ENCODE data around the gene ATG12. TPM values are rescaled to one million over a fixed set of nuclear protein-coding genes. Genes with fewer than 3 reads are reported as not detected.

ATG12 gene
- total and polyA plus RNA-seq, 2 of the 8 experiments (the other 6 are each of a cell fraction or from before 2014, with no cell fraction given): 23.8 to 49.3 TPM

- H3K79me1 ChIP-seq (ENCODE audit: low read depth, low read length): no peaks in the 10 kb centered on the region; the same call in 1 of the 2 replicates
- no peak overlapping the region for H4K5ac ChIP-seq (ENCODE audit: insufficient read length, low read depth, low read length)
- H3K9me3 ChIP-seq (ENCODE audit: insufficient read depth in 2 of 2, low read depth in 1 of 2, low read length in 1 of 2): peaks cover 0 to 8% of the 10 kb centered on the region in 2 experiments; a peak in 1 of 4 replicates
- H3K18ac ChIP-seq (ENCODE audit: extremely low read depth, low read length): no peak overlapping the region
- no peak overlapping the region for H3K56ac ChIP-seq (replicated peaks; ENCODE audit: insufficient read length, low read depth, low read length)
- 93% methylated on average over 1 of the region's 1 CpG; no CpG with 5 or more reads in 1 of the 2 experiments for WGBS, 2 experiments (ENCODE audit: extremely low coverage in 1 of 2, insufficient coverage in 1 of 2, insufficient read length in 1 of 2, insufficient replicate concordance in 2 of 2, low coverage in 1 of 2, low lambda C conversion rate in 2 of 2, missing lambda C conversion rate in 1 of 2)
- no peak overlapping the region for H2BK15ac ChIP-seq (ENCODE audit: low read length)
- peaks cover 0 to 87% of the 10 kb centered on the region in 2 experiments; a peak in 2 of 4 replicates for H3K79me2 ChIP-seq (ENCODE audit: control insufficient read depth in 1 of 2, insufficient read depth in 2 of 2, low read length in 2 of 2)
- no peaks in the 10 kb centered on the region for H3K27me3 ChIP-seq (replicated peaks in 1 of 4; ENCODE audit: control insufficient read depth in 3 of 4, extremely low read depth in 1 of 4, insufficient read depth in 3 of 4, low read length in 3 of 4)
- H2BK20ac ChIP-seq (ENCODE audit: low read length): no peak overlapping the region
- no peak overlapping the region for H4K91ac ChIP-seq (replicated peaks; ENCODE audit: insufficient read length, low read length)
- H3K4ac ChIP-seq (replicated peaks; ENCODE audit: insufficient read length, low read depth, low read length): no peak overlapping the region
- no peak overlapping the region for H3K14ac ChIP-seq (ENCODE audit: insufficient read length)
- H3K4me3 ChIP-seq (ENCODE audit: extremely low read depth in 1 of 4, insufficient read depth in 2 of 4, low read depth in 3 of 4, low read length in 4 of 4): no peak overlapping the region
- no peak overlapping the region for H2AFZ ChIP-seq (ENCODE audit: low read length)
- no peaks in the 10 kb centered on the region for H3K36me3 ChIP-seq (ENCODE audit: control insufficient read depth in 2 of 4, insufficient read depth in 4 of 4, low read length in 3 of 4)
- peaks cover 0 to 5% (median 0%) of the 10 kb centered on the region in 4 experiments; a peak in 2 of 7 replicates for H3K4me1 ChIP-seq (replicated peaks in 1 of 4; ENCODE audit: control insufficient read depth in 3 of 4, insufficient read depth in 4 of 4, low read length in 3 of 4)
- no peak overlapping the region for H4K8ac ChIP-seq (ENCODE audit: extremely low read depth, insufficient read depth, low read length)
- H3K9ac ChIP-seq (replicated peaks in 1 of 4; ENCODE audit: extremely low read depth in 1 of 4, low read depth in 3 of 4, low read length in 3 of 4): no peak overlapping the region
- H2BK12ac ChIP-seq (ENCODE audit: low read depth, low read length): no peak overlapping the region
- H2BK120ac ChIP-seq (replicated peaks; ENCODE audit: low read depth, low read length): no peak overlapping the region
- DNase-seq (ENCODE audit: low read depth in 1 of 2, low spot score in 2 of 2) (no peak), FAIRE-seq (no peak)
- H3K23me2 ChIP-seq (ENCODE audit: low read depth, low read length): no peaks in the 10 kb centered on the region; the same call in 1 of the 2 replicates
- no peak overlapping the region for H2AK5ac ChIP-seq (ENCODE audit: low read depth, low read length)
- no peak overlapping the region for H2BK5ac ChIP-seq (ENCODE audit: low read depth, low read length)
- no peak overlapping the region for H3K4me2 ChIP-seq (ENCODE audit: insufficient read depth in 1 of 2, low read depth in 2 of 2, low read length in 2 of 2)
- H4K20me1 ChIP-seq (replicated peaks in 1 of 2; ENCODE audit: control insufficient read depth in 1 of 2, insufficient read depth in 2 of 2, low read length in 2 of 2): no peaks in the 10 kb centered on the region
- ChIA-PET POLR2A (ENCODE audit: partially characterized antibody) (interaction anchor here (1.0 kb wide), 1 partner anchor 16 kb away, joined by 4 read pairs; the partner anchor contains the start of gene ATG12), CTCF (ENCODE audit: partially characterized antibody) (interaction anchor here (0.9 kb wide), 1 partner anchor 106 kb away, joined by 3 read pairs; no protein-coding TSS in a partner anchor)
- H3K23ac ChIP-seq (ENCODE audit: insufficient read length): no peak overlapping the region
- H3K27ac ChIP-seq (ENCODE audit: low read depth, low read length): no peak overlapping the region
Measured at GRCh38 chr5:115857057-115857479, 15.7 kb upstream of the ATG12 start.
